Measurements from ENCODE around the gene HOXD13.

HOXD13 gene

GRCh38 chr2:176093145-176093897 is 800 bp downstream of the HOXD13 start:
- DNase-seq (ENCODE audit: low spot score) = no peak

- DNase-seq (ENCODE audit: low spot score) = no peak
Measured at GRCh38 chr2:176093898-176094249, 1.4 kb downstream of the HOXD13 start.

DNA sequence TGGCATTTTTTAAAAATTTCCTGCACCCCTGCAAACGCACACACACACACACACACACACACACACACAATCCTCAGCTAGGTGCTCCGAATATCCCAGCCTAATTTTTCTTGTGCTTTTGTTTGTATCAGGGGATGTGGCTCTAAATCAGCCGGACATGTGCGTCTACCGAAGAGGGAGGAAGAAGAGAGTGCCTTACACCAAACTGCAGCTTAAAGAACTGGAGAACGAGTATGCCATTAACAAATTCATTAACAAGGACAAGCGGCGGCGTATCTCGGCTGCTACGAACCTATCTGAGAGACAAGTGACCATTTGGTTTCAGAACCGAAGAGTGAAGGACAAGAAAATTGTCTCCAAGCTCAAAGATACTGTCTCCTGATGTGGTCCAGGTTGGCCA is 1.8 kb downstream of the HOXD13 start:
- no peak for DNase-seq (ENCODE audit: low spot score)

- DNase-seq (ENCODE audit: low spot score) = no peak
Measured at GRCh38 chr2:176095421-176095820, 2.9 kb downstream of the HOXD13 start.

- no peak for DNase-seq (ENCODE audit: low spot score)
Measured at GRCh38 chr2:176096243-176096985, 3.9 kb downstream of the HOXD13 start.

- peak; percentile 80 for DNase-seq (ENCODE audit: low spot score)
Measured at GRCh38 chr2:176096986-176097819, 4.7 kb downstream of the HOXD13 start.

DNA sequence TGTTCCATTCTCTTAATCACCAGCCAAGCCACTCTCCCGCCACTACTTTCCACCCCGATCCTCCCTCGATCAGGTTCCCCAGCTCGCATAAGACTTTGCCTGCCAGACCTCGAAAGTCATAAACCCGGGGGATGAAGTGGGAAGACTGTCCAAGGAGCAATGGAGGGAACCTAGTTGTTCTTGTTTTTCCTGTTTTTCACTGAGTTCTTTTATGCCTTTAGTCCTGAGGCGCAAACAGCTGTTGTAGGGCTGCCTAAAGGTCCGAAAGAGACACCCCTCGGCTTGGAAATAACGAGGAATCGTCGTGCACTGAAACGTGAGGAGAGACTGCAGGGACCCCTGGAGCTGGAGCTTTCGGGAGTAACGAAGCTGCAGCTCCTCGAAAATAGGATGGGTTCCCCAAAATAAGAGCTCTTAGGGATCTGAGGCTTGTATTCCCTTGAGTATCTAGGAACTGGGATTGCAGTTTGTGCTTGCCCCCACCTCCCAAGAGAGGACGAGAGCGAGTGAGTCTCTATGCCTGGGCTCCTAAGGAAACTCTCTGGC is 5.4 kb downstream of the HOXD13 start:
- DNase-seq (ENCODE audit: low spot score) = no peak

DNA sequence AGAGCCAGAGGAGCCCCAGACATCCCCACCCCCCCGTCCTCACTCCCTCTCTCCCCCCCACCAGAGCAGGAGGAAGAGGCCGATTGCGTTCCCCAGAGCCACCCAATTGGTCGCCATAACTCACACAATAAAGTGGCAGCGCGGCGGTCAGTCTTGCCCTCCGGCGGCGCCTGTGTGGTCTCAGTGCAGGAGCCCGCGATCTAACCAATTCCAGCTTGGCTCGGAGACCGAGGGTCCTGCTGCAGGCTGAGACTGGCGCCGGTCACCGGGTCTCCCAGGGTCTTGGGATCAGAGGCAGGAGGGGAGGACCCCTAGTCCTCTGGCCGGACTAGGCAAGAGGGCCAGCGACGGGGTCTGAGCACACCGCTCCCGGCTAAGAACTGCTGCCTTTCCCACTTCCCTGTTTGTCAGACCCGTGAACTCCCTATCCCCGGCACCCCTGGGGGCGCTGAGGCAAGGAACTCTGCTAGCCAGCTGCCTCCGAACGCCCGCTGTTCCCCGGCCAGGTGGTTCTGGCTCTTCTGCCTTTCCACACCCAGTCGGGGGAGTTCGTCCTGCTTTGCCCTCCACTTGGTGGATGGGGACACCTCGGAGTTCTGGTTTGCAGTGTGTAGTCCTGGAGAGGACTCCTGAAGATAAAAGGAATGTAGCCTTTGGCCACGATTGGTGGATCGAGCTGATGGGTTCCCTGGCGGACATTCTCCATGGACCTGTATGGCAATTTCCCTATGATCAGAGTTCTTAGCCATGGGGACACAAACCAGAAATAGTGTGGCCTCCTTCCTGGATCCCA is 6.0 kb downstream of the HOXD13 start:
- no peak for DNase-seq (ENCODE audit: low spot score)

DNA sequence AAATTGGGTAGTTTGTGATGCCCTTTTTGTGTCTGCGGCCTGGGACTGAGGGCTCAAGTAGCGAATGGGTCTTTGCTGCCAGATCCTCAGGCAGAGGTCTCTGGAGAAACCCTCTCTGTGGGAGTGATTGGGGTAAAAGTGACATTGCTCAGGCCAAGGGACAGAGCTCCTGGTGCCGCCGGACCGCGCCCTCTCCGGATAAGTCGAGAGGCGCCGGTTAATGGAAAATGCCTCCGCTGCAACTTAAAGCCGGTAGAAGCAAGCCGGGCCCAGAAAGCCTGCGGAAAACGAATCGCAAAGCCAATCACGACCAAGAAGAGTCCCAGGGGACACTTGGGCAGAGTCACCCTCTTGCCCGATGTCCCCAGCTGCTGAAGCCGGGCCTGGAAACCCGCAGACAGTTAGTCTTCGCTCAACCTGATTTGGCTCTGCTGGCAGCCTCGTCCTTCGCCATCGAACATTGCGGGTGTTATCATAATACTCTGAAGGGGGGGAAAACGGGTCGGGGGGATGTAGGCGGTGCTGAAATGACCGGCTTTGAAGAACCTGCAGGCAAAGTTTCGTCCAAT is 6.7 kb downstream of the HOXD13 start:
- no peak for DNase-seq (ENCODE audit: low spot score)

DNA sequence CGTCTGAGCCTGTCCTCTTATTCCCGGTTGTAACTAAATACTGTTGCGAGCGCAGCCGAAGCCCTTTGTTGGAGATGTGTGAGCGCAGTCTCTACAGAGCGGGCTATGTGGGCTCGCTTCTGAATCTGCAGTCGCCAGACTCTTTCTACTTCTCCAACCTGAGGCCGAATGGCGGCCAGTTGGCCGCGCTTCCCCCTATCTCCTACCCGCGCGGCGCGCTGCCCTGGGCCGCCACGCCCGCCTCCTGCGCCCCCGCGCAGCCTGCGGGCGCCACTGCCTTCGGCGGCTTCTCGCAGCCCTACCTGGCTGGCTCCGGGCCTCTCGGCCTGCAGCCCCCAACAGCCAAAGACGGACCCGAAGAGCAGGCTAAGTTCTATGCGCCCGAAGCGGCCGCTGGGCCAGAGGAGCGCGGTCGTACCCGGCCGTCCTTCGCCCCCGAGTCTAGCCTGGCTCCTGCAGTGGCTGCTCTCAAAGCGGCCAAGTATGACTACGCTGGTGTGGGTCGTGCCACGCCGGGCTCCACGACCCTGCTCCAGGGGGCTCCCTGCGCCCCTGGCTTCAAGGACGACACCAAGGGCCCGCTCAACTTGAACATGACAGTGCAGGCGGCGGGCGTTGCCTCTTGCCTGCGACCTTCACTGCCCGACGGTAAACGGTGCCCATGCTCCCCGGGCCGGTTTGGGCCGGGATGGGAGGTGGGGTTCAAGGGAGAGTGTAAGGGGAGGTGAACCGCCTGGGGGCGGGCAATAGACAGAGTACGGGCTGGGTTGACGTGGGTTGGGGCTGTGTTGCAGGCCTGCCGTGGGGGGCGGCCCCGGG is 7.4 kb downstream of the HOXD13 start, which contains the start of gene HOXD12:
TSS of gene HOXD12 (plus strand) at position 68 of the 819 bp plus-strand sequence. CDS start at position 75, 7 bp downstream.
- no peak for DNase-seq (ENCODE audit: low spot score)

DNA sequence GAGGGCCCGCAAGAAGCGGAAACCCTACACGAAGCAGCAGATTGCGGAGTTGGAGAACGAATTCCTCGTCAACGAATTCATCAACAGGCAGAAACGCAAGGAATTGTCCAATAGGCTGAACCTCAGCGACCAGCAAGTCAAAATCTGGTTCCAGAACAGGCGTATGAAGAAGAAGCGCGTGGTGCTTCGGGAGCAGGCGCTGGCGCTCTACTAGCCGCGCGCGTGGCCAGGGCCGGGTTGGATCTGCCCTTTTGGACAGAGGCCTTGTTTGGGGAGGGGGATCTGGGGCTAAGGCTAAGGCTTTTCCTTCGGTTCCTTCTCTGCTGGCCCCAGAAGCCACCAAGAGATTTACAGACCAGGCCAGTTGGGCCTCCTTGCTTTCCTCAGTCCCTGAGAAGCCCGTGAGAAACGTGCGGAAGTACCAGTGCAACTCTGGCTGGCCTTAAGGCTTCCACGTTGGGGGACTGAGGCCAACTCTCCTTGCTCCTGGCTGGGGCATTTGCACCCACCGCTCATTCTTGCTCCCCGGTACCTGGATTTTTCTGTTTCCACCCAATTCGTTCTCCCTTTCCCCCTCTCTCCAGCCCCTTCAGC is 8.1 kb downstream of the HOXD13 start:
- DNase-seq (ENCODE audit: low spot score) = no peak

DNA sequence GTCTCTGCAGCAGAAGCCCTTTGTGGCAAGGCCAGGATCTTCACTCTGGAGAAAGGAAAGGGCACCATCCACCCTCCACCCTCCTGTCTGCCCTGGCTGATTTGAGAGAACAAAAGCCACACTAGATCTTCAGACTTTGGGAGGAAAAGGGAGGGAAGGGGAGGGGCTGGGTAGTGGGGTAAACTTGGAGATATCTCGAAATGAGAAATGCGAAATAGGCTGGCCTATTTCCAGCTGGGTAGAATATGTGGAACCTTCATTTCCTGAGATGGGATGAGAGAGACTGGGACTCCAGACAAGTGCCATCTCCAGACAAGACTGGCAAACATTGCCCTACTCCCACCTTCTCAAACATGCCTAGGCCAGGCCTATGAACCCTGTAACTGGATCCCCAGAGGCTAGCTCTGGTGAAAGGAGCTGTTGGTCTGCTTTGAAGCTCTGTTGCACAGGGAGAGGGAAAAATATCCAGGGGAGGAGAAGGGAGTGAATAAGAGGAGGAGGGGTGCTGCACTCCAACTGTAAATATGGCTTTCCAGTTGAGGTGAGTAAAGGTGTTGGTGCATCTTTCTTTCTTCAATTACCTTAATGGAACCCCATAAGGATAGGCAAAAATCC is 8.8 kb downstream of the HOXD13 start:
- DNase-seq (ENCODE audit: low spot score) = no peak

GRCh38 chr2:176101842-176102241 is 9.3 kb downstream of the HOXD13 start:
- DNase-seq (ENCODE audit: low spot score) = no peak

DNA sequence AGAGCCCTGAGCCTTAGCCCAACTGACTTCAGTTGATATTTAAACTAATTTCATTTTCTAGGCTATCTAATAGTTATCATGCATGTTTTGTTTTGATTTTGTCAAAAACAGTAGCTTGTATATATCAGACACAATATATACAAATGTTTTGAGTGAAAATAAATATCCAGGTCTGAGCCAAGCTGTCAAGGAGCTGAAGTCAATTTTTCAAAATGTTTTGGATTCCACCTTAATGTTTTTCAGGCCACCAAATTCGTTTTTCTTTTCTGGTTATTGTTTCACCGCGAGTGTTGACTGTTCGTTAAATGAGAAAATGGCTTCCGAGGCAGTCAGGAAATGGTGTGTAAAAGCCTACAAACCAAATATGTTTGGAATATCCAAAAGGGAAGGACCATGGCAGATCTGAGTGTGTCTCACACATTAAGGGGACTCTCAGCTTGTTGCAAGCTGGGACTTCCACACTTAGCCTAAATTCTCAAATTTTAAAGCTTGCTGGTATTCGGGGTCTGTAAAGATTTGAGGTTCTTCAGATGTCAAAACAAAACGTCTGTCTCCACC is 9.9 kb downstream of the HOXD13 start:
- no peak for DNase-seq (ENCODE audit: low spot score)

- no peak for DNase-seq (ENCODE audit: low spot score)
Measured at GRCh38 chr2:176103194-176103593, 10.7 kb downstream of the HOXD13 start.

GRCh38 chr2:176103742-176104315 is 11.3 kb downstream of the HOXD13 start:
- no peak for DNase-seq (ENCODE audit: low spot score)

- DNase-seq (ENCODE audit: low spot score) = peak; percentile 57
Measured at GRCh38 chr2:176104316-176105077, 12.0 kb downstream of the HOXD13 start.
